GM23248 (cell line): ENCODE measurements around the gene SMIM44. TPM values are rescaled to one million over a fixed set of nuclear protein-coding genes. Genes with fewer than 3 reads are reported as not detected.

ENCODE experiments used
- DNase-seq: peaks from one replicate; pipeline ENCODE4 v3.0.0-alpha.2; 2015
- H2AFZ ChIP-seq: fragments of 200-600 bp; sonication (generic); 2 replicates; pipeline ENCODE4 v1.6.1; 2016; ENCODE audit warnings: antibody characterized with exemption
- H3F3A ChIP-seq: fragments of 200-600 bp; sonication (generic); 2 replicates; pipeline ENCODE4 v1.6.1; 2016; ENCODE audit warnings: mild to moderate bottlenecking, antibody characterized with exemption, mixed run types; ENCODE audit not compliant: insufficient read depth
- H3K27ac ChIP-seq: fragments of 200-600 bp; sonication (generic); 2 replicates; pipeline ENCODE4 v1.5.1; 2016; ENCODE audit warnings: mild to moderate bottlenecking
- H3K27me3 ChIP-seq: fragments of 200-600 bp; sonication (generic); replicated peaks from 2 replicates; pipeline ENCODE4 v1.6.1; 2016; ENCODE audit warnings: mild to moderate bottlenecking; ENCODE audit not compliant: insufficient read depth
- H3K36me3 ChIP-seq: fragments of 200-600 bp; sonication (generic); 2 replicates; pipeline ENCODE4 v1.6.1; 2016; ENCODE audit warnings: low read depth, mild to moderate bottlenecking
- H3K4me1 ChIP-seq: fragments of 200-600 bp; sonication (generic); 2 replicates; pipeline ENCODE4 v1.6.1; 2016; ENCODE audit warnings: mild to moderate bottlenecking; ENCODE audit not compliant: insufficient read depth
- H3K4me2 ChIP-seq: fragments of 200-600 bp; sonication (generic); one replicate; pipeline ENCODE4 v1.6.1; 2016; ENCODE audit warnings: mild to moderate bottlenecking; ENCODE audit not compliant: unreplicated experiment
- H3K4me3 ChIP-seq: fragments of 200-600 bp; sonication (generic); 2 replicates; pipeline ENCODE4 v1.5.1; 2016; ENCODE audit warnings: mild to moderate bottlenecking
- H3K79me2 ChIP-seq: fragments of 200-600 bp; sonication (generic); 2 replicates; pipeline ENCODE4 v1.6.1; 2016; ENCODE audit warnings: mild to moderate bottlenecking; ENCODE audit not compliant: insufficient read depth
- H3K9ac ChIP-seq: fragments of 200-600 bp; sonication (generic); 2 replicates; pipeline ENCODE4 v1.6.1; 2016; ENCODE audit warnings: mild to moderate bottlenecking
- H3K9me2 ChIP-seq: fragments of 200-600 bp; sonication (generic); 2 replicates; pipeline ENCODE4 v1.6.1; 2016; ENCODE audit warnings: mixed run types, mild to moderate bottlenecking, moderate library complexity; ENCODE audit not compliant: insufficient read depth
- H3K9me3 ChIP-seq: fragments of 200-600 bp; sonication (generic); one replicate; pipeline ENCODE4 v1.6.1; 2017; ENCODE audit warnings: low read depth
- H4K20me1 ChIP-seq: fragments of 200-600 bp; sonication (generic); 2 replicates; pipeline ENCODE4 v1.6.0; 2016; ENCODE audit not compliant: insufficient read depth
- EZH2 ChIP-seq: fragments of 200-600 bp; sonication (generic); IDR thresholded peaks from 2 replicates; pipeline ENCODE4 v1.6.1; 2018; ENCODE audit warnings: antibody characterized with exemption, mild to moderate bottlenecking; ENCODE audit not compliant: insufficient read depth, poor library complexity, severe bottlenecking
- EZH2phosphoT487 ChIP-seq: fragments of 200-600 bp; sonication (generic); IDR thresholded peaks from 2 replicates; pipeline ENCODE4 v1.6.1; 2018; ENCODE audit warnings: antibody characterized with exemption, moderate library complexity, mild to moderate bottlenecking, low read depth; ENCODE audit not compliant: insufficient read depth
- WGBS, 2 experiments: methylation state at CpG; one replicate each; pipeline ENCODE4 v1.1.6; 2015 to 2017; ENCODE audit warnings: low lambda C conversion rate in 2 of 2, low coverage in 1 of 2; ENCODE audit errors: missing lambda C conversion rate in 2 of 2; 5-methylcytosine and 5-hydroxymethylcytosine counted together
- in situ Hi-C: fragments of 300-500 bp; cut with MboI; formaldehyde crosslinking; loops from 2 replicates; pipeline ENCODE4 v1.15.0; 2020
- polyA plus RNA-seq: library from polyadenylated mRNA; unstranded; fragments of >200 nt; fragmentation: Nextera tagmentation; extraction: Ambion mirVana; gene quantifications from 2 replicates; pipeline ENCODE4 v1.2.1, GENCODE V29; 2016
- total RNA-seq: library from RNA; depleted of rRNA; stranded (reverse); fragments of >200 nt; shearing (Covaris generic); gene quantifications from 2 replicates; pipeline ENCODE4 v1.2.3, GENCODE V29; 2014

Gene SMIM44
- total and polyA plus RNA-seq, 2 experiments from 2014 or later: not detected

DNA sequence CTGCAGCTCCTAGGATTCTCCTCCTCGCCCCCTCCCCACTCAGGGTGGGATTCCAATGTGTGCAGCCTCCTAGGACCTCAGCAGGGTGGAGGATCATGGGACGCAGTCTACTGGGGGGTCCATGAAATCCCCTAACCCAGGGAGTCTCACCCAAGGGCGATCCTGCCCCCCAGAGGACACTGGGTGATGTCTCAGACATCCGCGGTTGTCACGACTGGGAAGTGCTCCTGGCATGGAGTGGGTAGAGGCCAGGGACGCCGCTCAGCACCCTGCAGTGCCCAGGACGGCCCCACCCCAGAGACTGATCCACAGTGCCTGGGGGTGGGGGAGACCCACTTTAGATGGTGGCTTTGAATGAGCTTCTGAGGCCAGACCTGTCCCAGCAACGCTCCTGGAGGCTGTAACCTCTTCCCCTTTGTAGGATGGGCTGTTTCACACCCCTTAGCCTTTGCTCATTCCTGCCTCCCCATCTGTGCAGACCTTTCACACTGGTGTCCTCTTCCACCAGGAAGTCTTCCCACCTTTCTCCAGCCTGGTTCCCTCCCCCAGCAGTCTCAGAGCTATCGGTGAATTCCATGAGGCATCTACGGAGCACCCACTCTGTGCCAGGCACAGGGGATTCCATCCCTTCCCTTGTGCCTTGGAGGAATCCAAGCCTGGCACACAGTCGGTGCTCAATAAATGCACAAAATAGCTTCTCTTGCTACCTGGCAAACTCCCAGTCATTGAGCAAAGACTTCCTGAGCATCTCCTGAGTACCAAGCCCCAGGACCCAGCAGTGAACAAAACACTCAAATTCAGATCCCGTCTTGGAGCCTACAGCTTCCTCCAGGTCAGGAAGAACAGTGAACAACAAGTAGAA, 13.4 kb downstream of the SMIM44 start:
- in situ Hi-C loops: loop anchor here (5.0 kb wide), 1 partner anchor 143 kb away; no protein-coding TSS in a partner anchor
- H3K4me3 ChIP-seq: no peak overlapping the region
- peaks cover 5% of the 10 kb centered on the region; the same call in 1 of the 2 replicates for H3K79me2 ChIP-seq
- H3K36me3 ChIP-seq: no peaks in the 10 kb centered on the region
- no peaks in the 10 kb centered on the region for H3K9me3 ChIP-seq
- 33 to 35% methylated on average over 14 of the region's 14 CpGs for WGBS, 2 experiments
- 0 out of 2 replicates have a peak, but pooled peaks cover 3% of the 10 kb centered on the region for H3F3A ChIP-seq
- no peaks in the 10 kb centered on the region for H3K9me2 ChIP-seq
- H4K20me1 ChIP-seq: no peaks in the 10 kb centered on the region
- no peak overlapping the region for H3K4me2 ChIP-seq
- TF ChIP-seq EZH2 (no peak), EZH2phosphoT487 (no peak)
- no peak overlapping the region for H3K9ac ChIP-seq
- no peaks in the 10 kb centered on the region for H3K4me1 ChIP-seq
- H3K27ac ChIP-seq: no peak overlapping the region
- no peak for DNase-seq
- H2AFZ ChIP-seq: no peak overlapping the region
- no peaks in the 10 kb centered on the region for H3K27me3 ChIP-seq

DNA sequence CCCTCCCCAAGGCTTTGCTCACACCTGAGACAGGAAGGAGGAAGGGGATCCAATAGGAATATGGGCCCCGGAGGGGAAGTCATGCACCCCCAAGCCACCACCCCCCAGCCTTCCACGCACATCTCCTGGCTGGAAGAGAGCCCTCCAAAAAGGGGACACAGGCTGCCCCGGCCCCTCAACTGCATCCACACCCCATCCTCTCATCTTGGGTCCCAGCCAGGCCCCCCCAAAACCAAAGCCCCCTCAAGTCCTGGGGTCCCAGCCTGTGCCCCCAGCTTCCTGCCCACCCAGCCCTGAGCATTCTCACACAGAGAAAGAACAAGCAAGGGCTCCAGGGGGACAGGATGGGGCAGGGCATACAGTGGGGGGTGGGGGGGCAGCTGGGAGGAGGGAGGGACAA, 15.0 kb downstream of the SMIM44 start:
- no peaks in the 10 kb centered on the region for H3K4me1 ChIP-seq
- no peaks in the 10 kb centered on the region for H3K27me3 ChIP-seq
- no peaks in the 10 kb centered on the region for H4K20me1 ChIP-seq
- in situ Hi-C loops: no loop called here
- H2AFZ ChIP-seq: no peak overlapping the region
- H3K4me2 ChIP-seq: no peak overlapping the region
- TF ChIP-seq EZH2: no peak
- no peak for TF ChIP-seq EZH2phosphoT487
- no peaks in the 10 kb centered on the region for H3K9me2 ChIP-seq
- WGBS, 2 experiments: 96% methylated on average over 3 of the region's 3 CpGs; no CpG with 5 or more reads in 1 of the 2 experiments
- H3K9ac ChIP-seq: no peak overlapping the region
- no peaks in the 10 kb centered on the region for H3K36me3 ChIP-seq
- DNase-seq: no peak
- no peak overlapping the region for H3K4me3 ChIP-seq
- H3K27ac ChIP-seq: no peak overlapping the region
- H3K79me2 ChIP-seq: peaks cover 5% of the 10 kb centered on the region; the same call in 1 of the 2 replicates
- H3F3A ChIP-seq: 0 out of 2 replicates have a peak, but pooled peaks cover 3% of the 10 kb centered on the region
- no peaks in the 10 kb centered on the region for H3K9me3 ChIP-seq

DNA sequence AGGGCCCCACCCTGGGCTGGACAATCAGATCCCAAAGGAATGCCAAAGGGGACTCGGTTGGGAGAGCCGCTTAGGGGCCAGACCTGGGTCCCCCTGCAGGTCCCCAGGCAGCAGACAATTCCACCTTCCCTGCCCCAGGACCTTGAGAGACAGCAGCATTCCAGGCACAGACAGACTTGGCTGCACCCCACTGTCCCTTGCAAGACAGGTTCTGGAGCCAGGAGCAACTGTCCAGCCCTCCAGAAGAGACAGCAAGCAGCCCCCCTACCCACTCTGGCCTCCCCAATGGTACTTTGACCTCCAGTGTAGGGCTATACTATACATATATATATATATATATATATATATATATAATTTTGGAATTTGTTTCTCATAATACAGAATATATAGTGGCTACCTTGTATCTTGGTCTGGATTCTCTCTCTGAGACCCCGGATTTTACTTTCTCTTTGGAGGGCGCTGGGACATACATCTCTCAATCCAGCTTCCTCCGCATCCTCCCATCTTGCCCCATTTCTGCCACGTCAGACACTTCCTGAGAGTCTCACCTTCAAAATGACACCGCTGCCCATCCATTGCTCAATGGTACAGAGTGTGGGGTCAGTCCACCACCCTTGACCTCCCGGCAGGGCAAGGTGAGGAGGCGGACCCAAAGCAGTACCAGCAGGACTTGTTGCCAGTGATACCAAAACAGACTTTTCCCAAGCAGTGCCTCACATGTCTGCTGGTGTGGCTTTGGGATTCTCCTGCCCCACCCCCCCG, 15.6 kb downstream of the SMIM44 start:
- H3K4me3 ChIP-seq: no peak overlapping the region
- peaks cover 5% of the 10 kb centered on the region; the same call in 1 of the 2 replicates for H3K79me2 ChIP-seq

DNA sequence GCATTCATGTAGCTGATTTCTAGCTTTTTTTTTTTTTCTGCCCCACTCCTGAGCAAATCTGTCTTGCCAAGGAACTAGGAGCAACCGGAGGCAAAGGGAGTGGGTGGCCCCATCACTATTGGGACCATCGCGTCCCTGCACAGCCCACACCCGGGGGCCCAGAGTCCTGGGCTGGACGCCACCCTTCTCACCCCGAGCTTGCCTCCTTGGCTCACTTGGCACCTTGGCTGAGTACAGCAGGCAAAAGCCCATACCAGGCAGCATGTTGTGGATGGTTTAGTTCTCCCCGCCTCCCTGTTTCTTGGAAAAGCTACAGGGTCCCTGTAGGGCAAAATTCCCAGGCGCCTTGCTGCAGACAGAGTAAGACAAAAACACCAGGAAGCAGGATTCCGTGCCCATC, 16.6 kb downstream of the SMIM44 start:
- Histone ChIP-seq H3K36me3 (no peaks in the 10 kb centered on the region), H3K9ac (no peak overlapping the region), H3K27me3 (no peaks in the 10 kb centered on the region), H3F3A (0 out of 2 replicates have a peak, but pooled peaks cover 3% of the 10 kb centered on the region), H3K9me3 (no peaks in the 10 kb centered on the region), H3K9me2 (no peaks in the 10 kb centered on the region), H4K20me1 (no peaks in the 10 kb centered on the region), H3K4me1 (no peaks in the 10 kb centered on the region), H3K27ac (no peak overlapping the region), H3K4me3 (no peak overlapping the region), H3K79me2 (peaks cover 5% of the 10 kb centered on the region), H2AFZ (no peak overlapping the region), H3K4me2 (no peak overlapping the region)
- WGBS, 2 experiments: 41% methylated on average over 9 of the region's 9 CpGs
- TF ChIP-seq EZH2phosphoT487 (no peak), EZH2 (no peak)
- in situ Hi-C loops: no loop called here
- no peak for DNase-seq

More for the DNA sequence above, 15.6 kb downstream of the SMIM44 start:
- Histone ChIP-seq H4K20me1 (no peaks in the 10 kb centered on the region), H3K9me3 (no peaks in the 10 kb centered on the region), H3F3A (0 out of 2 replicates have a peak, but pooled peaks cover 3% of the 10 kb centered on the region), H3K27me3 (no peaks in the 10 kb centered on the region), H3K4me1 (no peaks in the 10 kb centered on the region), H3K36me3 (no peaks in the 10 kb centered on the region), H3K4me2 (no peak overlapping the region), H2AFZ (no peak overlapping the region), H3K9ac (no peak overlapping the region), H3K27ac (no peak overlapping the region), H3K9me2 (no peaks in the 10 kb centered on the region)
- 83 to 92% methylated on average over 9 to 10 of the region's 10 CpGs for WGBS, 2 experiments
- DNase-seq: no peak
- no peak for TF ChIP-seq EZH2phosphoT487
- no peak for TF ChIP-seq EZH2
- in situ Hi-C loops: no loop called here
